ENCODE measurements around the gene ATP6AP2. TPM values are rescaled to one million over a fixed set of nuclear protein-coding genes. Genes with fewer than 3 reads are reported as not detected.

ATP6AP2 gene
- polyA plus RNA-seq, 1 donor (not counting 4 experiments of a cell fraction or from before 2014, with no cell fraction given) = 176 TPM

- H3K9me3 ChIP-seq (ENCODE audit: control insufficient read depth, low read depth, low read length) = no peaks in the 10 kb centered on the region
- DNase-seq (ENCODE audit: low read depth, low spot score) = no peak
- no peak for FAIRE-seq
- H2AFZ ChIP-seq (ENCODE audit: control insufficient read depth, low read length) = no peak overlapping the region
- no peak overlapping the region for H3K27ac ChIP-seq (ENCODE audit: control insufficient read depth, insufficient read depth, low read length)
- H3K4me1 ChIP-seq (ENCODE audit: control insufficient read depth, extremely low read depth, insufficient read depth, low read length) = no peaks in the 10 kb centered on the region
- H3K36me3 ChIP-seq (ENCODE audit: control insufficient read depth in 2 of 2, extremely low read depth in 1 of 2, insufficient read depth in 2 of 2, low read length in 2 of 2) = no peaks in the 10 kb centered on the region
- H3K27me3 ChIP-seq (ENCODE audit: control insufficient read depth, extremely low read depth, insufficient read depth, low read length) = peaks cover 2% of the 10 kb centered on the region
- dilution Hi-C loops (cut with MboI; ENCODE audit: extremely low pct_ligation_motif_present, low sequenced_read_pairs) = no loop called here
- H3K9ac ChIP-seq (ENCODE audit: control insufficient read depth, extremely low read depth, insufficient read depth, low read length) = no peak overlapping the region
- no peak for TF ChIP-seq EZH2 (IDR thresholded peaks at IDR 0.05; ENCODE audit: low read length)
- no peak for TF ChIP-seq CTCF (optimal IDR thresholded peaks at IDR 0.05 in 1 of 3, IDR thresholded peaks at IDR 0.05 in 1 of 3, conservative IDR thresholded peaks at IDR 0.05 in 1 of 3; ENCODE audit: extremely low read depth in 1 of 3, insufficient read depth in 2 of 3, low read length in 3 of 3)
- H3K4me2 ChIP-seq (ENCODE audit: control insufficient read depth, extremely low read depth, insufficient read depth, low read depth, low read length) = no peak overlapping the region
- H3K79me2 ChIP-seq (ENCODE audit: control insufficient read depth, insufficient read depth, low read length) = no peaks in the 10 kb centered on the region
- no peaks in the 10 kb centered on the region for H3K9me1 ChIP-seq (ENCODE audit: control insufficient read depth, extremely low read depth, insufficient read depth, low read length)
- no peak overlapping the region for H3K4me3 ChIP-seq (ENCODE audit: control insufficient read depth in 2 of 3, extremely low read depth in 1 of 3, insufficient read depth in 2 of 3, low read depth in 1 of 3, low read length in 3 of 3)
- H4K20me1 ChIP-seq (ENCODE audit: control insufficient read depth, extremely low read depth, insufficient read depth, low read length) = no peaks in the 10 kb centered on the region
Measured at GRCh38 chrX:40544343-40545266, 36.2 kb upstream of the ATP6AP2 start.

- DNase-seq (ENCODE audit: low read depth, low spot score) (no peak), FAIRE-seq (no peak)
- TF ChIP-seq CTCF (optimal IDR thresholded peaks at IDR 0.05 in 1 of 3, IDR thresholded peaks at IDR 0.05 in 1 of 3, conservative IDR thresholded peaks at IDR 0.05 in 1 of 3; ENCODE audit: extremely low read depth in 1 of 3, insufficient read depth in 2 of 3, low read length in 3 of 3) (no peak), EZH2 (IDR thresholded peaks at IDR 0.05; ENCODE audit: low read length) (no peak)
- Histone ChIP-seq H3K9ac (ENCODE audit: control insufficient read depth, extremely low read depth, insufficient read depth, low read length) (no peak overlapping the region), H3K9me3 (ENCODE audit: control insufficient read depth, low read depth, low read length) (no peaks in the 10 kb centered on the region), H3K27me3 (ENCODE audit: control insufficient read depth, extremely low read depth, insufficient read depth, low read length) (no peaks in the 10 kb centered on the region), H3K4me1 (ENCODE audit: control insufficient read depth, extremely low read depth, insufficient read depth, low read length) (no peaks in the 10 kb centered on the region), H3K4me2 (ENCODE audit: control insufficient read depth, extremely low read depth, insufficient read depth, low read depth, low read length) (no peak overlapping the region), H3K79me2 (ENCODE audit: control insufficient read depth, insufficient read depth, low read length) (no peaks in the 10 kb centered on the region), H3K27ac (ENCODE audit: control insufficient read depth, insufficient read depth, low read length) (no peak overlapping the region), H3K9me1 (ENCODE audit: control insufficient read depth, extremely low read depth, insufficient read depth, low read length) (no peaks in the 10 kb centered on the region), H4K20me1 (ENCODE audit: control insufficient read depth, extremely low read depth, insufficient read depth, low read length) (no peaks in the 10 kb centered on the region), H2AFZ (ENCODE audit: control insufficient read depth, low read length) (no peak overlapping the region), H3K36me3 (ENCODE audit: control insufficient read depth in 2 of 2, extremely low read depth in 1 of 2, insufficient read depth in 2 of 2, low read length in 2 of 2) (no peaks in the 10 kb centered on the region), H3K4me3 (ENCODE audit: control insufficient read depth in 2 of 3, extremely low read depth in 1 of 3, insufficient read depth in 2 of 3, low read depth in 1 of 3, low read length in 3 of 3) (no peak overlapping the region)
- dilution Hi-C loops (cut with MboI; ENCODE audit: extremely low pct_ligation_motif_present, low sequenced_read_pairs) = no loop called here
Measured at GRCh38 chrX:40546870-40547269, 33.9 kb upstream of the ATP6AP2 start.
